SK-N-SH (cell line): ENCODE results near the gene ZBTB8OS. TPM values are rescaled to one million over a fixed set of nuclear protein-coding genes. Genes with fewer than 3 reads are reported as not detected.

Source experiments
- CTCF ChIA-PET: fragments of 300-600, 350-600 bp; formaldehyde crosslinking; extraction: SDS; loops from one replicate; lab custom pipeline; 2021; lab: Yijun Ruan, JAX
- POLR2A ChIA-PET: fragments of 350-600 bp; sonication (Branson Sonifier 250); formaldehyde crosslinking; extraction: SDS; loops from one replicate; lab custom pipeline; 2020; ENCODE audit warnings: antibody characterized with exemption, inconsistent platforms; lab: Yijun Ruan, JAX
- DNase-seq: peaks from one replicate; pipeline ENCODE4 v3.0.0; 2012
- H2AFZ ChIP-seq: fragments of 200-600 bp; sonication (generic); 2 replicates; pipeline ENCODE4 v1.8.1; 2016; ENCODE audit warnings: antibody characterized with exemption, mild to moderate bottlenecking, low read depth
- H3F3A ChIP-seq: fragments of 200-600 bp; sonication (generic); replicated peaks from 2 replicates; pipeline ENCODE3; 2016; ENCODE audit warnings: antibody characterized with exemption, mild to moderate bottlenecking; ENCODE audit not compliant: insufficient read depth
- H3K27ac ChIP-seq, 2 experiments: fragments of 200-500 bp in 1 of 2; fragments of 200-600 bp in 1 of 2; sonication (Bioruptor generic) in 1 of 2; sonication (generic), shearing (Covaris generic) in 1 of 2; 2 replicates each; pipeline versions ENCODE4 v1.5.1 to v1.6.1; 2014 to 2016; ENCODE audit warnings: low read depth in 2 of 2, inconsistent platforms in 1 of 2, low read length in 1 of 2, mild to moderate bottlenecking in 1 of 2, mixed read lengths in 1 of 2
- H3K27me3 ChIP-seq: fragments of 200-600 bp; sonication (generic), shearing (Covaris generic); 2 replicates; pipeline ENCODE4 v1.6.1; 2016; ENCODE audit warnings: mixed run types; ENCODE audit not compliant: insufficient read depth
- H3K36me3 ChIP-seq, 2 experiments: fragments of 200-500 bp in 1 of 2; fragments of 200-600 bp in 1 of 2; sonication (Bioruptor generic) in 1 of 2; sonication (generic) in 1 of 2; replicated peaks in 1 of 2; 2 replicates each; pipeline versions ENCODE3 to v1.5.1; 2014 to 2016; ENCODE audit warnings: low read length in 1 of 2, mild to moderate bottlenecking in 1 of 2; ENCODE audit not compliant: insufficient read depth in 2 of 2, control insufficient read depth in 1 of 2
- H3K4me1 ChIP-seq, 2 experiments: fragments of 200-500 bp in 1 of 2; fragments of 200-600 bp in 1 of 2; sonication (Bioruptor generic) in 1 of 2; sonication (generic), shearing (Covaris generic) in 1 of 2; 2 replicates each; pipeline versions ENCODE4 v1.5.1 to v1.6.1; 2014 to 2016; ENCODE audit warnings: low read depth in 1 of 2, low read length in 1 of 2, mixed run types in 1 of 2; ENCODE audit not compliant: insufficient read depth in 2 of 2, control insufficient read depth in 1 of 2
- H3K4me2 ChIP-seq: fragments of 200-600 bp; sonication (generic), shearing (Covaris generic); 2 replicates; pipeline ENCODE4 v1.6.1; 2017; ENCODE audit warnings: mixed run types
- H3K4me3 ChIP-seq, 2 experiments: fragments of 200-500 bp in 1 of 2; fragments of 200-600 bp in 1 of 2; sonication (Bioruptor generic) in 1 of 2; sonication (generic), shearing (Covaris generic) in 1 of 2; 2 replicates each; pipeline versions ENCODE4 v1.5.1 to v1.8.1; 2014 to 2016; ENCODE audit warnings: low read depth in 2 of 2, inconsistent platforms in 1 of 2, low read length in 1 of 2, mild to moderate bottlenecking in 1 of 2, mixed read lengths in 1 of 2, moderate library complexity in 1 of 2
- H3K79me2 ChIP-seq: fragments of 200-600 bp; sonication (generic); 2 replicates; pipeline ENCODE4 v1.8.1; 2017; ENCODE audit warnings: mild to moderate bottlenecking; ENCODE audit not compliant: insufficient read depth
- H3K9ac ChIP-seq: fragments of 200-600 bp; sonication (generic); 2 replicates; pipeline ENCODE4 v1.6.1; 2017; ENCODE audit warnings: mixed run types
- H3K9me2 ChIP-seq: fragments of 200-600 bp; sonication (generic); 2 replicates; pipeline ENCODE4 v1.6.1; 2017; ENCODE audit warnings: mixed run types
- H3K9me3 ChIP-seq: fragments of 200-600 bp; sonication (generic); 2 replicates; pipeline ENCODE4 v1.6.1; 2017; ENCODE audit warnings: mixed run types, mild to moderate bottlenecking, moderate library complexity
- H4K20me1 ChIP-seq: fragments of 200-600 bp; sonication (generic); 2 replicates; pipeline ENCODE4 v1.6.1; 2017; ENCODE audit warnings: mild to moderate bottlenecking, mixed run types; ENCODE audit not compliant: insufficient read depth
- CHD2 ChIP-seq: fragments of 150-350 bp; IDR thresholded peaks from 2 replicates; pipeline ENCODE4 v1.6.1; 2018; ENCODE audit warnings: low read length; ENCODE audit not compliant: partially characterized antibody
- ELF1 ChIP-seq: IDR thresholded peaks from 2 replicates; pipeline ENCODE4 v1.4.0; 2012
- EP300 ChIP-seq, 2 experiments: IDR thresholded peaks; 2 replicates each; pipeline versions ENCODE4 v1.4.0 to v1.6.1; 2012; ENCODE audit warnings: borderline replicate concordance in 1 of 2, low read depth in 1 of 2, low read length in 1 of 2
- FOXM1 ChIP-seq: IDR thresholded peaks from 2 replicates; pipeline ENCODE4 v1.4.0; 2012; ENCODE audit warnings: low read depth, mild to moderate bottlenecking
- GATA2 ChIP-seq: sonication (generic); formaldehyde crosslinking; IDR thresholded peaks from 2 replicates; pipeline ENCODE4 v1.5.0; 2020; ENCODE audit warnings: mild to moderate bottlenecking, missing genetic modification reagents
- JUND ChIP-seq: IDR thresholded peaks from 2 replicates; pipeline ENCODE4 v1.4.0; 2012
- MXI1 ChIP-seq: IDR thresholded peaks from 2 replicates; pipeline ENCODE4 v1.6.1; 2012; ENCODE audit warnings: mild to moderate bottlenecking, low read depth, low read length, improper control_type of control experiment
- NFIC ChIP-seq: IDR thresholded peaks from 2 replicates; pipeline ENCODE4 v1.4.0; 2012; ENCODE audit warnings: borderline replicate concordance
- PBX3 ChIP-seq: IDR thresholded peaks from 2 replicates; pipeline ENCODE4; 2012
- POLR2AphosphoS5 ChIP-seq: IDR thresholded peaks from 2 replicates; pipeline ENCODE4 v1.6.1; 2012; ENCODE audit warnings: low read depth, low read length
- RCOR1 ChIP-seq: fragments of 150-350 bp; IDR thresholded peaks from 2 replicates; pipeline ENCODE4 v1.6.1; 2017; ENCODE audit warnings: antibody characterized with exemption, low read length
- REST ChIP-seq: IDR thresholded peaks from 2 replicates; pipeline ENCODE4 v1.6.1; 2012; ENCODE audit warnings: mild to moderate bottlenecking, low read depth, low read length, moderate library complexity
- RFX5 ChIP-seq: IDR thresholded peaks from 2 replicates; pipeline ENCODE4 v1.6.1; 2012; ENCODE audit warnings: mild to moderate bottlenecking, improper control_type of control experiment, low read length
- RXRA ChIP-seq: IDR thresholded peaks from 2 replicates; pipeline ENCODE4 v1.4.0; 2012; ENCODE audit warnings: low read depth, mild to moderate bottlenecking, borderline replicate concordance
- SMC3 ChIP-seq: IDR thresholded peaks from 2 replicates; pipeline ENCODE4 v1.6.1; 2012; ENCODE audit warnings: low read depth, low read length, improper control_type of control experiment
- USF2 ChIP-seq: fragments of 150-350 bp; IDR thresholded peaks from 2 replicates; pipeline ENCODE4 v1.6.1; 2017; ENCODE audit warnings: antibody characterized with exemption, low read length, low read depth, borderline replicate concordance
- YY1 ChIP-seq: IDR thresholded peaks from 2 replicates; pipeline ENCODE4 v1.4.0; 2012; ENCODE audit warnings: low read depth, mild to moderate bottlenecking
- ZBTB33 ChIP-seq: IDR thresholded peaks from 2 replicates; pipeline ENCODE4 v1.4.0; 2012; ENCODE audit warnings: low read depth, borderline replicate concordance
- WGBS: methylation state at CpG from one replicate; pipeline ENCODE4 v1.1.6; 2017; ENCODE audit warnings: low lambda C conversion rate; 5-methylcytosine and 5-hydroxymethylcytosine counted together
- polyA plus RNA-seq, 3 experiments: library from polyadenylated mRNA; depleted of rRNA; stranded (reverse); fragments of >200 nt; gene quantifications; 2 replicates each; pipeline ENCODE4 v1.2.3, GENCODE V29; 2012

ZBTB8OS gene
- polyA plus RNA-seq, 1 of the 3 experiments (the other 2 are of a cell fraction), result 59.2 TPM

GRCh38 chr1:32666901-32667566, 16.7 kb upstream of the ZBTB8OS start:
- ChIA-PET POLR2A (no interaction called here), CTCF (no interaction called here)
- Histone ChIP-seq H3K9me3 (no peaks in the 10 kb centered on the region), H3K9me2 (no peaks in the 10 kb centered on the region), H3K36me3 (peaks cover 71 to 84% of the 10 kb centered on the region in 2 experiments), H2AFZ (no peak overlapping the region), H3K27ac (no peak overlapping the region), H4K20me1 (no peaks in the 10 kb centered on the region), H3K4me2 (no peak overlapping the region), H3K4me1 (no peaks in the 10 kb centered on the region), H3F3A (peaks cover 10% of the 10 kb centered on the region), H3K4me3 (no peak overlapping the region), H3K79me2 (peaks cover 58% of the 10 kb centered on the region), H3K9ac (no peak overlapping the region), H3K27me3 (no peaks in the 10 kb centered on the region)
- WGBS, result 91% methylated on average over 12 of the region's 12 CpGs
- no peak for DNase-seq
- TF ChIP-seq GATA2 (CRISPR knock-in tag) (no peak), JUND (no peak), POLR2AphosphoS5 (no peak), FOXM1 (no peak), CHD2 (no peak), NFIC (no peak), USF2 (no peak), RFX5 (no peak), REST (no peak), YY1 (no peak), SMC3 (no peak), ZBTB33 (no peak), RXRA (no peak), RCOR1 (no peak), MXI1 (no peak), PBX3 (no peak), ELF1 (no peak), EP300 (IDR thresholded peaks at IDR 0.05; ENCODE audit: borderline replicate concordance in 1 of 2, low read depth in 1 of 2, low read length in 1 of 2) (no peak)
